K562 (cell line): ENCODE results near the gene B3GALNT2. TPM values are rescaled to one million over a fixed set of nuclear protein-coding genes. Genes with fewer than 3 reads are reported as not detected.

Experiments used
- CHCHD3 ChIP-seq: fragments of 250-450 bp; sonication (Bioruptor Pico); IDR thresholded peaks from 2 replicates; pipeline ENCODE4 v2.1.2; 2022; ENCODE audit warnings: mild to moderate bottlenecking
- FOS ChIP-seq: IDR thresholded peaks from 3 replicates; pipeline ENCODE4 v1.6.1; 2011; ENCODE audit not compliant: insufficient read length; ENCODE audit errors: extremely low read depth
- FOXK1 ChIP-seq: sonication (generic); formaldehyde crosslinking; IDR thresholded peaks from 2 replicates; pipeline ENCODE4 v1.8.0; 2022; ENCODE audit warnings: missing genetic modification reagents, mild to moderate bottlenecking, borderline replicate concordance
- FOXK2 ChIP-seq, 2 experiments: fragments of 450-650 bp; IDR thresholded peaks in 1 of 2; conservative IDR thresholded peaks in 1 of 2; 2 replicates each; pipeline ENCODE4 v1.6.1; 2016; ENCODE audit warnings: low read depth in 2 of 2, mild to moderate bottlenecking in 1 of 2
- HEY1 ChIP-seq: fragments of 250-450 bp; sonication (Bioruptor Pico); IDR thresholded peaks from 2 replicates; pipeline ENCODE4 v1.5.0; 2020; ENCODE audit warnings: mild to moderate bottlenecking, moderate library complexity, borderline replicate concordance
- MEF2A ChIP-seq: IDR thresholded peaks from 2 replicates; pipeline ENCODE4 v1.6.1; 2011; ENCODE audit warnings: low read depth, mild to moderate bottlenecking, low read length, moderate library complexity; ENCODE audit not compliant: control insufficient read depth
- MIER1 ChIP-seq: fragments of 450-650 bp; IDR thresholded peaks from 2 replicates; pipeline ENCODE4 v1.6.1; 2016; ENCODE audit warnings: antibody characterized with exemption, mild to moderate bottlenecking, low read depth
- MTA1 ChIP-seq: fragments of 450-650 bp; IDR thresholded peaks from 2 replicates; pipeline ENCODE4 v1.6.1; 2017; ENCODE audit warnings: borderline replicate concordance
- MYC ChIP-seq, 2 experiments: fragments of 250-450 bp in 1 of 2; sonication (Bioruptor Pico) in 1 of 2; IDR thresholded peaks; 2 replicates each; pipeline versions ENCODE4 v1.5.1 to v1.6.1; 2012 to 2021; ENCODE audit warnings: low read depth in 2 of 2, borderline replicate concordance in 1 of 2, improper control_type of control experiment in 1 of 2, low read length in 1 of 2, mild to moderate bottlenecking in 1 of 2, moderate library complexity in 1 of 2
- RBM25 ChIP-seq: fragments of 200-400 bp; formaldehyde crosslinking; IDR thresholded peaks from 2 replicates; pipeline ENCODE4 v1.6.1; 2018; ENCODE audit warnings: low read length, low read depth, moderate library complexity; ENCODE audit not compliant: severe bottlenecking
- ZBTB43 ChIP-seq: sonication (generic); formaldehyde crosslinking; IDR thresholded peaks from 2 replicates; pipeline ENCODE4 v1.8.0; 2023; ENCODE audit warnings: mild to moderate bottlenecking, missing genetic modification reagents
- ZNF395 ChIP-seq: fragments of 200-800 bp; sonication (Bioruptor generic); IDR thresholded peaks from 2 replicates; pipeline ENCODE4 v1.6.1; 2017; ENCODE audit warnings: missing genetic modification characterization, missing compliant biosample characterization
- ZNF699 ChIP-seq: fragments of 250-450 bp; sonication (Bioruptor Pico); IDR thresholded peaks from 2 replicates; pipeline ENCODE4 v1.8.0; 2021; ENCODE audit warnings: mild to moderate bottlenecking, moderate library complexity; ENCODE audit not compliant: insufficient replicate concordance
- polyA plus RNA-seq, 8 experiments: library from polyadenylated mRNA; depleted of rRNA in 4 of 8; stranded (reverse) in 5 of 8; unstranded in 3 of 8; fragments of >200 nt; fragmentation: Nextera tagmentation in 2 of 8; fragmentation: Illumina TruSeq in 1 of 8; extraction: Ambion mirVana in 2 of 8; extraction: Trizol in 1 of 8; gene quantifications; 2 replicates each; pipeline versions ENCODE4 v1.2.1 to v1.2.3, GENCODE V29; 2011 to 2014; ENCODE audit warnings: inconsistent platforms in 1 of 8, missing spikeins in 1 of 8
- total RNA-seq, 7 experiments: library from RNA; depleted of rRNA in 6 of 7; stranded (reverse); fragments of >200 nt in 6 of 7; fragmentation: Illumina TruSeq in 2 of 7; extraction: Trizol in 2 of 7; gene quantifications; 2 replicates each; pipeline versions ENCODE4 v1.2.1 to v1.2.3, GENCODE V29; 2011 to 2021; ENCODE audit warnings: low replicate concordance in 1 of 7
- TF ChIP-seq, protein P1 (sequence below): fragments of 450-650 bp; conservative IDR thresholded peaks from 2 replicates; pipeline ENCODE4 v1.6.1; 2016; ENCODE audit warnings: missing genetic modification characterization, low read depth, mild to moderate bottlenecking, control low read depth, missing compliant biosample characterization
- TF ChIP-seq, protein P2 (sequence below): sonication (generic); formaldehyde crosslinking; IDR thresholded peaks from 2 replicates; pipeline ENCODE4 v1.8.0; 2022; ENCODE audit warnings: mild to moderate bottlenecking, missing genetic modification reagents, borderline replicate concordance
- TF ChIP-seq, protein P3 (sequence below): fragments of 450-650 bp; IDR thresholded peaks from 2 replicates; pipeline ENCODE4 v1.6.1; 2016; ENCODE audit warnings: antibody characterized with exemption

The B3GALNT2 gene
- total and polyA plus RNA-seq, 9 of the 15 experiments (the other 6 are each of a cell fraction or from before 2014, with no cell fraction given): 2.0 to 31.7 (median 22.9) TPM

- TF ChIP-seq FOXK2 (conservative IDR thresholded peaks at IDR 0.05 in 1 of 2, IDR thresholded peaks at IDR 0.05 in 1 of 2; ENCODE audit: low read depth in 2 of 2) (0 out of 4 replicates have a peak, but pooled peaks have one; percentile 11 to 26), MTA1 (peak; percentile 96), ZNF395 (CRISPR knock-in tag) (peak; percentile 84), ZBTB43 (CRISPR knock-in tag) (peak; percentile 86; the same call in 1 of the 2 replicates), MEF2A (no peak), FOS (peak; percentile 51), FOXK1 (0 out of 2 replicates have a peak, but pooled peaks have one; percentile 79), MIER1 (no peak), CHCHD3 (CRISPR knock-in tag) (no peak), HEY1 (CRISPR knock-in tag) (no peak), ZNF699 (no peak), MYC (IDR thresholded peaks at IDR 0.05; ENCODE audit: low read depth, low read length) (peak; percentile 90), MYC (CRISPR knock-in tag; IDR thresholded peaks at IDR 0.05; ENCODE audit: borderline replicate concordance, low read depth) (0 out of 2 replicates have a peak, but pooled peaks have one; percentile 89), RBM25 (no peak)
- TF ChIP-seq, protein P1, sequence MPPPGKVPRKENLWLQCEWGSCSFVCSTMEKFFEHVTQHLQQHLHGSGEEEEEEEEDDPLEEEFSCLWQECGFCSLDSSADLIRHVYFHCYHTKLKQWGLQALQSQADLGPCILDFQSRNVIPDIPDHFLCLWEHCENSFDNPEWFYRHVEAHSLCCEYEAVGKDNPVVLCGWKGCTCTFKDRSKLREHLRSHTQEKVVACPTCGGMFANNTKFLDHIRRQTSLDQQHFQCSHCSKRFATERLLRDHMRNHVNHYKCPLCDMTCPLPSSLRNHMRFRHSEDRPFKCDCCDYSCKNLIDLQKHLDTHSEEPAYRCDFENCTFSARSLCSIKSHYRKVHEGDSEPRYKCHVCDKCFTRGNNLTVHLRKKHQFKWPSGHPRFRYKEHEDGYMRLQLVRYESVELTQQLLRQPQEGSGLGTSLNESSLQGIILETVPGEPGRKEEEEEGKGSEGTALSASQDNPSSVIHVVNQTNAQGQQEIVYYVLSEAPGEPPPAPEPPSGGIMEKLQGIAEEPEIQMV (tag): no peak
- TF ChIP-seq, protein P2, sequence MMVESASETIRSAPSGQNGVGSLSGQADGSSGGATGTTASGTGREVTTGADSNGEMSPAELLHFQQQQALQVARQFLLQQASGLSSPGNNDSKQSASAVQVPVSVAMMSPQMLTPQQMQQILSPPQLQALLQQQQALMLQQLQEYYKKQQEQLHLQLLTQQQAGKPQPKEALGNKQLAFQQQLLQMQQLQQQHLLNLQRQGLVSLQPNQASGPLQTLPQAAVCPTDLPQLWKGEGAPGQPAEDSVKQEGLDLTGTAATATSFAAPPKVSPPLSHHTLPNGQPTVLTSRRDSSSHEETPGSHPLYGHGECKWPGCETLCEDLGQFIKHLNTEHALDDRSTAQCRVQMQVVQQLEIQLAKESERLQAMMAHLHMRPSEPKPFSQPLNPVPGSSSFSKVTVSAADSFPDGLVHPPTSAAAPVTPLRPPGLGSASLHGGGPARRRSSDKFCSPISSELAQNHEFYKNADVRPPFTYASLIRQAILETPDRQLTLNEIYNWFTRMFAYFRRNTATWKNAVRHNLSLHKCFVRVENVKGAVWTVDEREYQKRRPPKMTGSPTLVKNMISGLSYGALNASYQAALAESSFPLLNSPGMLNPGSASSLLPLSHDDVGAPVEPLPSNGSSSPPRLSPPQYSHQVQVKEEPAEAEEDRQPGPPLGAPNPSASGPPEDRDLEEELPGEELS (CRISPR knock-in tag): peak; percentile 100
- TF ChIP-seq, protein P3, sequence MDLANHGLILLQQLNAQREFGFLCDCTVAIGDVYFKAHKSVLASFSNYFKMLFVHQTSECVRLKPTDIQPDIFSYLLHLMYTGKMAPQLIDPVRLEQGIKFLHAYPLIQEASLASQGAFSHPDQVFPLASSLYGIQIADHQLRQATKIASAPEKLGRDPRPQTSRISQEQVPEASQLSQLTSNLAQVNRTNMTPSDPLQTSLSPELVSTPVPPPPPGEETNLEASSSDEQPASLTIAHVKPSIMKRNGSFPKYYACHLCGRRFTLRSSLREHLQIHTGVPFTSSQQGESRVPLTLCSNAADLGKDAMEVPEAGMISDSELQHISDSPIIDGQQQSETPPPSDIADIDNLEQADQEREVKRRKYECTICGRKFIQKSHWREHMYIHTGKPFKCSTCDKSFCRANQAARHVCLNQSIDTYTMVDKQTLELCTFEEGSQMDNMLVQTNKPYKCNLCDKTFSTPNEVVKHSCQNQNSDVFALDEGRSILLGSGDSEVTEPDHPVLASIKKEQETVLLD: peak; percentile 96
These were observed 406 bp upstream of the B3GALNT2 start (continued) for GRCh38 chr1:235504494-235505222.
